GM23338 (cell line): ENCODE measurements around the gene NCOA1.

ENCODE experiments used
- CREB1 ChIP-seq: fragments of 250-450 bp; sonication (Bioruptor Pico); IDR thresholded peaks from 2 replicates; pipeline ENCODE4 v1.5.0; 2020; ENCODE audit warnings: low read depth, mild to moderate bottlenecking, moderate library complexity
- EZH2 ChIP-seq: fragments of 200-600 bp; sonication (generic); IDR thresholded peaks from one replicate; pipeline ENCODE4 v1.8.0; 2017; ENCODE audit warnings: antibody characterized with exemption, mild to moderate bottlenecking, low read depth; ENCODE audit not compliant: unreplicated experiment
- EZH2phosphoT487 ChIP-seq: fragments of 200-600 bp; sonication (generic); IDR thresholded peaks from one replicate; pipeline ENCODE4 v1.8.1; 2018; ENCODE audit warnings: antibody characterized with exemption; ENCODE audit not compliant: unreplicated experiment
- POLR2AphosphoS5 ChIP-seq: IDR thresholded peaks from 2 replicates; pipeline ENCODE4 v1.6.1; 2016; ENCODE audit warnings: antibody characterized with exemption, low read depth
- TF ChIP-seq, protein P1 (sequence below), 2 experiments: fragments of 200-600 bp in 1 of 2; sonication (generic) in 1 of 2; conservative IDR thresholded peaks; 2 replicates each; pipeline versions ENCODE4 v1.5.1 to v1.6.1; 2016 to 2017; ENCODE audit warnings: antibody characterized with exemption in 2 of 2, low read depth in 2 of 2, mild to moderate bottlenecking in 2 of 2, moderate library complexity in 1 of 2

DNA sequence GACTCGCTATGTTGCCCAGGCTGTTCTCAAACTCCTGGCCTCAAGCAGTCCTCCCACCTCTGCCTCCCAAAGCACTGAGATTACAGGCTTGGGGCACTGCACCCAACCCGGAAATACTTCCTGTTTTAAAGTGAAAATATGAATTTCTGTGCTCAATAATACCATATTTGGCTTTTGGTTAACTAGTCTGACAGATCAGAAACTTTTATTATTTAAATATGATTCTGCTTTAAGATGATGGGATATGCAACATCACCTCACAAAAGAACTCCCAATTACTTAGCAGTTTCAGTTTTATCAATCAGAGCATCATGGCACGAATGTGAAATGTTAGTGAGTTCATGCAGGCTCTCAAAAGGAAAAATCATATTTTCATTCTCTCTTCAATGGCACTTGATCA is 181.5 kb downstream of the NCOA1 start:
- TF ChIP-seq CREB1 (no peak), EZH2phosphoT487 (no peak), EZH2 (no peak), POLR2AphosphoS5 (no peak)
- TF ChIP-seq, protein P1, sequence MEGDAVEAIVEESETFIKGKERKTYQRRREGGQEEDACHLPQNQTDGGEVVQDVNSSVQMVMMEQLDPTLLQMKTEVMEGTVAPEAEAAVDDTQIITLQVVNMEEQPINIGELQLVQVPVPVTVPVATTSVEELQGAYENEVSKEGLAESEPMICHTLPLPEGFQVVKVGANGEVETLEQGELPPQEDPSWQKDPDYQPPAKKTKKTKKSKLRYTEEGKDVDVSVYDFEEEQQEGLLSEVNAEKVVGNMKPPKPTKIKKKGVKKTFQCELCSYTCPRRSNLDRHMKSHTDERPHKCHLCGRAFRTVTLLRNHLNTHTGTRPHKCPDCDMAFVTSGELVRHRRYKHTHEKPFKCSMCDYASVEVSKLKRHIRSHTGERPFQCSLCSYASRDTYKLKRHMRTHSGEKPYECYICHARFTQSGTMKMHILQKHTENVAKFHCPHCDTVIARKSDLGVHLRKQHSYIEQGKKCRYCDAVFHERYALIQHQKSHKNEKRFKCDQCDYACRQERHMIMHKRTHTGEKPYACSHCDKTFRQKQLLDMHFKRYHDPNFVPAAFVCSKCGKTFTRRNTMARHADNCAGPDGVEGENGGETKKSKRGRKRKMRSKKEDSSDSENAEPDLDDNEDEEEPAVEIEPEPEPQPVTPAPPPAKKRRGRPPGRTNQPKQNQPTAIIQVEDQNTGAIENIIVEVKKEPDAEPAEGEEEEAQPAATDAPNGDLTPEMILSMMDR (conservative IDR thresholded peaks at IDR 0.05; ENCODE audit: low read depth in 2 of 2), result no peak
